Measurements from ENCODE around the gene KIF23. TPM values are rescaled to one million over a fixed set of nuclear protein-coding genes. Genes with fewer than 3 reads are reported as not detected.

KIF23 gene
- polyA plus RNA-seq, 1 of the 3 experiments (the other 2 are of a cell fraction), result 25.8 TPM

DNA sequence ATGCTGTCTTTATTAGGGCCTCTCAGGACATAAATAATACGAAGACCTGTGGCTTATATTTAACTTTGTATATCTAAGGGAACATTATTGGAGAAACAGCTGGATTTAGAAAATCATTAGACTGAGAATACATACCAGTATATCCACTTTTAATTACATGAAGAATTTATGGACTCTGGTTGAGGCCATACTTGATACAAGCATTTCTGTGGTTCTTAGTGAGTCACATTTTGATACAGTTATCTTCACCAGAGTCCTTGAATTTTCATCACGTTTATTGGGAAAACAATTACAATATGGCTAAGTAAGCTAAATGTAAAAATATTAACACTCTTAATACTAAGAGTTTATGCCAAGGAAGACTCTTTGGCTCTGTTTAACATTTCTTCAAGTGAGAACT lies 9.9 kb downstream of the KIF23 start:
- Histone ChIP-seq H3K9me3 (no peaks in the 10 kb centered on the region), H2AFZ (ENCODE audit: low read depth) (no peak overlapping the region), H3K36me3 (replicated peaks in 1 of 2; ENCODE audit: control insufficient read depth in 1 of 2, insufficient read depth in 2 of 2, low read length in 1 of 2) (peaks cover 47 to 58% of the 10 kb centered on the region in 2 experiments), H3K9me2 (no peaks in the 10 kb centered on the region), H4K20me1 (ENCODE audit: insufficient read depth) (no peaks in the 10 kb centered on the region), H3K27me3 (ENCODE audit: insufficient read depth) (no peaks in the 10 kb centered on the region), H3K27ac (ENCODE audit: low read depth in 2 of 2, low read length in 1 of 2) (no peak overlapping the region), H3K4me2 (no peak overlapping the region), H3K4me3 (ENCODE audit: low read depth in 2 of 2, low read length in 1 of 2) (no peak overlapping the region), H3K9ac (no peak overlapping the region), H3K79me2 (ENCODE audit: insufficient read depth) (peaks cover 66% of the 10 kb centered on the region), H3K4me1 (ENCODE audit: control insufficient read depth in 1 of 2, insufficient read depth in 2 of 2, low read depth in 1 of 2, low read length in 1 of 2) (no peaks in the 10 kb centered on the region), H3F3A (replicated peaks; ENCODE audit: insufficient read depth) (no peaks in the 10 kb centered on the region)
- TF ChIP-seq MXI1 (IDR thresholded peaks at IDR 0.05; ENCODE audit: low read depth, low read length) (no peak), RXRA (IDR thresholded peaks at IDR 0.05; ENCODE audit: borderline replicate concordance, low read depth) (no peak), POLR2AphosphoS5 (IDR thresholded peaks at IDR 0.05; ENCODE audit: low read depth, low read length) (no peak)
- TF ChIP-seq, protein P1, sequence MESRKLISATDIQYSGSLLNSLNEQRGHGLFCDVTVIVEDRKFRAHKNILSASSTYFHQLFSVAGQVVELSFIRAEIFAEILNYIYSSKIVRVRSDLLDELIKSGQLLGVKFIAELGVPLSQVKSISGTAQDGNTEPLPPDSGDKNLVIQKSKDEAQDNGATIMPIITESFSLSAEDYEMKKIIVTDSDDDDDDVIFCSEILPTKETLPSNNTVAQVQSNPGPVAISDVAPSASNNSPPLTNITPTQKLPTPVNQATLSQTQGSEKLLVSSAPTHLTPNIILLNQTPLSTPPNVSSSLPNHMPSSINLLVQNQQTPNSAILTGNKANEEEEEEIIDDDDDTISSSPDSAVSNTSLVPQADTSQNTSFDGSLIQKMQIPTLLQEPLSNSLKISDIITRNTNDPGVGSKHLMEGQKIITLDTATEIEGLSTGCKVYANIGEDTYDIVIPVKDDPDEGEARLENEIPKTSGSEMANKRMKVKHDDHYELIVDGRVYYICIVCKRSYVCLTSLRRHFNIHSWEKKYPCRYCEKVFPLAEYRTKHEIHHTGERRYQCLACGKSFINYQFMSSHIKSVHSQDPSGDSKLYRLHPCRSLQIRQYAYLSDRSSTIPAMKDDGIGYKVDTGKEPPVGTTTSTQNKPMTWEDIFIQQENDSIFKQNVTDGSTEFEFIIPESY (IDR thresholded peaks at IDR 0.05; ENCODE audit: borderline replicate concordance, low read depth), result no peak
- TF ChIP-seq, protein P2, sequence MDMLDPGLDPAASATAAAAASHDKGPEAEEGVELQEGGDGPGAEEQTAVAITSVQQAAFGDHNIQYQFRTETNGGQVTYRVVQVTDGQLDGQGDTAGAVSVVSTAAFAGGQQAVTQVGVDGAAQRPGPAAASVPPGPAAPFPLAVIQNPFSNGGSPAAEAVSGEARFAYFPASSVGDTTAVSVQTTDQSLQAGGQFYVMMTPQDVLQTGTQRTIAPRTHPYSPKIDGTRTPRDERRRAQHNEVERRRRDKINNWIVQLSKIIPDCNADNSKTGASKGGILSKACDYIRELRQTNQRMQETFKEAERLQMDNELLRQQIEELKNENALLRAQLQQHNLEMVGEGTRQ (IDR thresholded peaks at IDR 0.05; ENCODE audit: borderline replicate concordance, low read depth, low read length), result no peak
- TF ChIP-seq, protein P3, sequence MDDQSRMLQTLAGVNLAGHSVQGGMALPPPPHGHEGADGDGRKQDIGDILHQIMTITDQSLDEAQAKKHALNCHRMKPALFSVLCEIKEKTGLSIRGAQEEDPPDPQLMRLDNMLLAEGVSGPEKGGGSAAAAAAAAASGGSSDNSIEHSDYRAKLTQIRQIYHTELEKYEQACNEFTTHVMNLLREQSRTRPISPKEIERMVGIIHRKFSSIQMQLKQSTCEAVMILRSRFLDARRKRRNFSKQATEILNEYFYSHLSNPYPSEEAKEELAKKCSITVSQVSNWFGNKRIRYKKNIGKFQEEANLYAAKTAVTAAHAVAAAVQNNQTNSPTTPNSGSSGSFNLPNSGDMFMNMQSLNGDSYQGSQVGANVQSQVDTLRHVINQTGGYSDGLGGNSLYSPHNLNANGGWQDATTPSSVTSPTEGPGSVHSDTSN (IDR thresholded peaks at IDR 0.05), result no peak
- no peak for DNase-seq
- WGBS (ENCODE audit: low lambda C conversion rate), result 88% methylated on average over 2 of the region's 2 CpGs
- ChIA-PET POLR2A (no interaction called here), CTCF (interaction anchor here (2.0 kb wide), 1 partner anchor 29 kb away, joined by 6 read pairs; no protein-coding TSS in a partner anchor)

DNA sequence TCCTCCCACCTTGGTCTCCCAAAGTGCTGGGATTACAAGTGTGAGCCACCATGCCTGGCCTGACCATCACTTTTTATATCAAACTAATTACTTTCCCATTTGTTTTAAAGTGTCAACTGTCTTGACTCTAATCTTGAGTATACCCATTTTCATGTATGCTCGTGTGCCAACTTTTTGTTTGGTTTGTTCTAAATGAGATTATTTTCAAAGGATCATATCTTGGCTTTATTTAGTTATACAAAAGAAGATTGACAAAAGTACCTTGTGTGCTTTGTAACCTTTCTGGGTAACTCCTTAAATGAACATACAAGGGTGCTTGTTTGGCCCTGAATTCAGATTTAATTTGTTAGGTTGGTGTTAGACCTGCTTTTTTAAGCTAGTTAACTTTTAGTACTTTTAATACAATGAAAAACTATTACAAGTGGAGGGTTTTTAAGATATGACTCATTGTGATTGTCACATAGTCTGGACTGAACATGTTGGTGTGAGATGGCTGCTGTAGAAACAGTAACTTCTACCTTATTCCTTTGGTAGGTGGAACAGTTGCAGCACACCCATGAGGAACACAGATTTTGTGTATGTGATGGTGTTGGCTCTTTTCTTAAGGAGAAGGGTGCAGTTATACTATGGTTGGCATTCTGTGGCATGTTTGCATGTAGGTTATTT lies 10.7 kb downstream of the KIF23 start:
- Histone ChIP-seq H3K4me1 (ENCODE audit: control insufficient read depth in 1 of 2, insufficient read depth in 2 of 2, low read depth in 1 of 2, low read length in 1 of 2) (no peaks in the 10 kb centered on the region), H3K9ac (no peak overlapping the region), H4K20me1 (ENCODE audit: insufficient read depth) (no peaks in the 10 kb centered on the region), H3K27ac (ENCODE audit: low read depth in 2 of 2, low read length in 1 of 2) (no peak overlapping the region), H3K9me3 (no peaks in the 10 kb centered on the region), H2AFZ (ENCODE audit: low read depth) (no peak overlapping the region), H3F3A (replicated peaks; ENCODE audit: insufficient read depth) (no peaks in the 10 kb centered on the region), H3K4me3 (ENCODE audit: low read depth in 2 of 2, low read length in 1 of 2) (no peak overlapping the region), H3K36me3 (replicated peaks in 1 of 2; ENCODE audit: control insufficient read depth in 1 of 2, insufficient read depth in 2 of 2, low read length in 1 of 2) (peaks cover 45 to 56% of the 10 kb centered on the region in 2 experiments), H3K9me2 (no peaks in the 10 kb centered on the region), H3K4me2 (no peak overlapping the region), H3K79me2 (ENCODE audit: insufficient read depth) (peaks cover 62% of the 10 kb centered on the region), H3K27me3 (ENCODE audit: insufficient read depth) (no peaks in the 10 kb centered on the region)
- DNase-seq, result no peak
- POLR2A ChIA-PET, result no interaction called here
- CTCF ChIA-PET, result interaction anchor here (0.6 to 2.0 kb wide), 2 partner anchors 8 to 30 kb away, joined by 3 to 6 read pairs; no protein-coding TSS in a partner anchor
- WGBS (ENCODE audit: low lambda C conversion rate), result 97% methylated on average over 1 of the region's 1 CpG
- TF ChIP-seq MEF2A (IDR thresholded peaks at IDR 0.05; ENCODE audit: borderline replicate concordance, low read depth) (no peak), YY1 (IDR thresholded peaks at IDR 0.05; ENCODE audit: low read depth) (no peak), TEAD4 (IDR thresholded peaks at IDR 0.05; ENCODE audit: borderline replicate concordance, insufficient read depth) (no peak), GABPA (IDR thresholded peaks at IDR 0.05; ENCODE audit: low read depth) (no peak), CHD2 (IDR thresholded peaks at IDR 0.05; ENCODE audit: low read length, partially characterized antibody) (no peak), SMC3 (IDR thresholded peaks at IDR 0.05; ENCODE audit: low read depth, low read length) (no peak), EZH2phosphoT487 (IDR thresholded peaks at IDR 0.05; ENCODE audit: borderline replicate concordance, low read depth) (no peak)
- TF ChIP-seq, protein P4, sequence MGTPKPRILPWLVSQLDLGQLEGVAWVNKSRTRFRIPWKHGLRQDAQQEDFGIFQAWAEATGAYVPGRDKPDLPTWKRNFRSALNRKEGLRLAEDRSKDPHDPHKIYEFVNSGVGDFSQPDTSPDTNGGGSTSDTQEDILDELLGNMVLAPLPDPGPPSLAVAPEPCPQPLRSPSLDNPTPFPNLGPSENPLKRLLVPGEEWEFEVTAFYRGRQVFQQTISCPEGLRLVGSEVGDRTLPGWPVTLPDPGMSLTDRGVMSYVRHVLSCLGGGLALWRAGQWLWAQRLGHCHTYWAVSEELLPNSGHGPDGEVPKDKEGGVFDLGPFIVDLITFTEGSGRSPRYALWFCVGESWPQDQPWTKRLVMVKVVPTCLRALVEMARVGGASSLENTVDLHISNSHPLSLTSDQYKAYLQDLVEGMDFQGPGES (IDR thresholded peaks at IDR 0.05; ENCODE audit: low read depth, low read length), result no peak
- TF ChIP-seq, protein P5, sequence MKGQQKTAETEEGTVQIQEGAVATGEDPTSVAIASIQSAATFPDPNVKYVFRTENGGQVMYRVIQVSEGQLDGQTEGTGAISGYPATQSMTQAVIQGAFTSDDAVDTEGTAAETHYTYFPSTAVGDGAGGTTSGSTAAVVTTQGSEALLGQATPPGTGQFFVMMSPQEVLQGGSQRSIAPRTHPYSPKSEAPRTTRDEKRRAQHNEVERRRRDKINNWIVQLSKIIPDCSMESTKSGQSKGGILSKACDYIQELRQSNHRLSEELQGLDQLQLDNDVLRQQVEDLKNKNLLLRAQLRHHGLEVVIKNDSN (IDR thresholded peaks at IDR 0.05; ENCODE audit: borderline replicate concordance, low read depth), result no peak
- TF ChIP-seq, protein P6, sequence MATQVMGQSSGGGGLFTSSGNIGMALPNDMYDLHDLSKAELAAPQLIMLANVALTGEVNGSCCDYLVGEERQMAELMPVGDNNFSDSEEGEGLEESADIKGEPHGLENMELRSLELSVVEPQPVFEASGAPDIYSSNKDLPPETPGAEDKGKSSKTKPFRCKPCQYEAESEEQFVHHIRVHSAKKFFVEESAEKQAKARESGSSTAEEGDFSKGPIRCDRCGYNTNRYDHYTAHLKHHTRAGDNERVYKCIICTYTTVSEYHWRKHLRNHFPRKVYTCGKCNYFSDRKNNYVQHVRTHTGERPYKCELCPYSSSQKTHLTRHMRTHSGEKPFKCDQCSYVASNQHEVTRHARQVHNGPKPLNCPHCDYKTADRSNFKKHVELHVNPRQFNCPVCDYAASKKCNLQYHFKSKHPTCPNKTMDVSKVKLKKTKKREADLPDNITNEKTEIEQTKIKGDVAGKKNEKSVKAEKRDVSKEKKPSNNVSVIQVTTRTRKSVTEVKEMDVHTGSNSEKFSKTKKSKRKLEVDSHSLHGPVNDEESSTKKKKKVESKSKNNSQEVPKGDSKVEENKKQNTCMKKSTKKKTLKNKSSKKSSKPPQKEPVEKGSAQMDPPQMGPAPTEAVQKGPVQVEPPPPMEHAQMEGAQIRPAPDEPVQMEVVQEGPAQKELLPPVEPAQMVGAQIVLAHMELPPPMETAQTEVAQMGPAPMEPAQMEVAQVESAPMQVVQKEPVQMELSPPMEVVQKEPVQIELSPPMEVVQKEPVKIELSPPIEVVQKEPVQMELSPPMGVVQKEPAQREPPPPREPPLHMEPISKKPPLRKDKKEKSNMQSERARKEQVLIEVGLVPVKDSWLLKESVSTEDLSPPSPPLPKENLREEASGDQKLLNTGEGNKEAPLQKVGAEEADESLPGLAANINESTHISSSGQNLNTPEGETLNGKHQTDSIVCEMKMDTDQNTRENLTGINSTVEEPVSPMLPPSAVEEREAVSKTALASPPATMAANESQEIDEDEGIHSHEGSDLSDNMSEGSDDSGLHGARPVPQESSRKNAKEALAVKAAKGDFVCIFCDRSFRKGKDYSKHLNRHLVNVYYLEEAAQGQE (IDR thresholded peaks at IDR 0.05; ENCODE audit: low read depth, low read length), result no peak
